Stomach smooth muscle (tissue), 2 donors: Measurements from ENCODE around the gene LANCL3.

ENCODE experiments used
- H3K27ac ChIP-seq: one replicate; pipeline ENCODE4 v1.7.0; 2013; ENCODE audit warnings: mild to moderate bottlenecking, low read length, inconsistent platforms
- H3K27me3 ChIP-seq, 2 donors: one replicate each; pipeline ENCODE4 v1.7.0; 2013; ENCODE audit warnings: low read length in 2 of 2; ENCODE audit not compliant: insufficient read depth in 2 of 2, control insufficient read depth in 1 of 2
- H3K36me3 ChIP-seq, 2 donors: one replicate each; pipeline ENCODE4 v1.7.0; 2013; ENCODE audit warnings: low read length in 2 of 2; ENCODE audit not compliant: control insufficient read depth in 2 of 2, insufficient read depth in 2 of 2
- H3K4me1 ChIP-seq: one replicate; pipeline ENCODE4 v1.7.0; 2013; ENCODE audit warnings: low read length; ENCODE audit not compliant: control insufficient read depth, insufficient read depth
- H3K4me3 ChIP-seq, 2 donors: one replicate each; pipeline ENCODE4 v1.7.0; 2013; ENCODE audit warnings: low read length in 2 of 2
- H3K9ac ChIP-seq, 2 donors: one replicate each; pipeline ENCODE4 v1.7.0; 2013; ENCODE audit warnings: low read length in 2 of 2, mild to moderate bottlenecking in 1 of 2
- H3K9me3 ChIP-seq, 2 donors: one replicate each; pipeline ENCODE4 v1.7.0; 2013; ENCODE audit warnings: low read length in 2 of 2; ENCODE audit not compliant: control insufficient read depth in 2 of 2
- donor health status: healthy.
- donor health status: Pancreatic carcinoma.

The LANCL3 gene

DNA sequence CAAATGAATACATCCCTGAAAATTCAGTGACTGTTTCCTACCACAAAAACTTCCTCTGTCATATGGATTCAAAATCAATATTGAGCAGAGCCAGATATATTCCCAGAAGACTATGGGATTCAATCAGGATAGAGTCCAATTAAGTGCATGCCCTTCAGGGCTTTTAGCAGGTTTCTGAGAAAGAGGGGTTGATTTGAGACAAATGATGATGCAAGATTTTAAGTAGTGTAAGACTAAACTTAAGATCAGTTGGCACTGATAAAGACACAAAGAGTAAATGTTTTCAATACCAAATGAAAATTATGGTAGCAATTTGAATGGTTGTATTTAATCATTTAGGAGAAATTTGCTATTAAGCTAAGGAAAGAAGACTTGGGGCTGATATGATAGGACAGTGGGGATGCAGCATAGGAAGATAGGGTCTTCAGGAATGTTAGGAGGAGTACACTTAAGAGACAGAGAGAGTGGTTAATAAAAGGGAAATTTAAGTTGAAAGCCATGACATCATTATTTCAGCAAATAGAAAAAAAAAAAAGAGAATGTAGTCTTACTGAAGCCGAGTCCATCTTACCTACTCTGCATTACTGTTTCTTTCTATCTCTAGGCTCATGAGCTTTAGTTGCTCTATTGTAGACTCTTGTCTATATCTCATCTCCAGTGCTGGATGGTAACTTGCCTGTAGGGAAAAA, 82.1 kb downstream of the LANCL3 start:
- Histone ChIP-seq H3K36me3 (no peaks in the 10 kb centered on the region), H3K4me3 (no peak overlapping the region), H3K9ac (no peak overlapping the region), H3K9me3 (no peaks in the 10 kb centered on the region), H3K27me3 (peaks cover 0 to 2% of the 10 kb centered on the region in 2 donors), H3K4me1 (no peaks in the 10 kb centered on the region), H3K27ac (no peak overlapping the region)

GRCh38 chrX:37658343-37659030, 87.0 kb downstream of the LANCL3 start:
- Histone ChIP-seq H3K9ac (no peak overlapping the region), H3K9me3 (no peaks in the 10 kb centered on the region), H3K36me3 (no peaks in the 10 kb centered on the region), H3K4me1 (no peaks in the 10 kb centered on the region), H3K27me3 (no peaks in the 10 kb centered on the region), H3K4me3 (no peak overlapping the region), H3K27ac (no peak overlapping the region)

DNA sequence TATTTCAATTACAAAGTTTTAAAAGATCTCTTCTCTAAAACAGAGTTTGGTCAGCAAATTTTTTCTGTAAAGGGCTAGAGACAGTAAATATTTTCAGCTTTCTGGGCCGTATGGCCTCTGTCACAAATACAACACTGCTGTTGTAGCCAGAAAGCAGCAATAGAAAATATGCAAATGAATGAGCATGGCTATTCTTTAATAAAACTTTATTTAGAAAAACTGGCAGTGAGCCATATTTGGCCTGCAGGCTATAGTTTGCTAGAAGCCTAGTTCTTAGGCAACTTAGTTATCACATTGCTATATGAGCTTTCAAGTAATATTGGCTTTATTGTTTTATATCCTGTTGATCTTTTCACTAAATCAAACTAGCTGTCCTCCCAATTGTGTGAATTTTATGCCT, 87.6 kb downstream of the LANCL3 start:
- Histone ChIP-seq H3K27me3 (no peaks in the 10 kb centered on the region), H3K9me3 (no peaks in the 10 kb centered on the region), H3K4me1 (no peaks in the 10 kb centered on the region), H3K36me3 (no peaks in the 10 kb centered on the region), H3K4me3 (no peak overlapping the region), H3K27ac (no peak overlapping the region), H3K9ac (no peak overlapping the region)

DNA sequence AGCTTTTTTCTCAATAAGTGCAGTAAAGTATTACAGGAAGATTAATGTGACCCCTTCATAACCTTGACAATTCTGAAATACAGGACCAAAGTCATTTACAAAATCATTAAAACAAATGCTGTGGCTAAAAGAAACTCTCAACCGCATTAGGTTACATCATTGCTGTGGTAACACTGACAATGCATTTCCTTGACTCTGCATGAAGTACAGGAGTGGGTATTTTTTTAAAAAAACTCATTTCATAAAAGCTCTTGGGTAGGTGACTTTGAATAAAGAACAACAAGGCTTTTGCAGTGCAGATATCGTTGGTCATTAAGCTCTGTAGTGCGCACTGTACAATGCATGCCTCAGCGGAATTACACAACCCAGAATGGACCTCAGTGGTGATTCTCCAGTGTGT, 90.7 kb downstream of the LANCL3 start:
- H3K4me1 ChIP-seq, result no peaks in the 10 kb centered on the region
- H3K9ac ChIP-seq, result no peak overlapping the region
- no peak overlapping the region for H3K4me3 ChIP-seq
- no peaks in the 10 kb centered on the region for H3K27me3 ChIP-seq
- no peaks in the 10 kb centered on the region for H3K9me3 ChIP-seq
- no peaks in the 10 kb centered on the region for H3K36me3 ChIP-seq
- no peak overlapping the region for H3K27ac ChIP-seq

- no peaks in the 10 kb centered on the region for H3K36me3 ChIP-seq
- H3K9me3 ChIP-seq, result no peaks in the 10 kb centered on the region
- no peak overlapping the region for H3K9ac ChIP-seq
- H3K4me3 ChIP-seq, result no peak overlapping the region
- no peaks in the 10 kb centered on the region for H3K4me1 ChIP-seq
- no peaks in the 10 kb centered on the region for H3K27me3 ChIP-seq
- no peak overlapping the region for H3K27ac ChIP-seq
Measured at GRCh38 chrX:37666516-37666915, 95.1 kb downstream of the LANCL3 start.

DNA sequence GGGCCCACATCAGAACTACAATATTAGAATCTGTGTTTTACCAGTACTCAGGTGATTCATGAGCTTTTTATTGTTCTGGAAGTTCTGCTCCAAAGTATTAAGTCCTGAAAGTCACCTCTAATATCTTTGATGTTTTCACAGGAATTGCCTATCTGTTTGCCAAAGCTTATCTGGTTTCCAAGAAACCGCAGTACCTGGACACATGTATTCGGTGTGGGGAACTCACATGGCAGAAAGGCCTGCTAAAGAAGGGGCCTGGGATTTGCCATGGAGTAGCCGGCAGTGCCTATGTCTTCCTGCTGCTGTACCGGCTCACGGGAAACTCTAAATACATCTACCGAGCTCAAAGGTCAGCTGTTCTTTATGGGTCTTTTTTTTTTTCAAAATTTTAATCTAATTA, 95.7 kb downstream of the LANCL3 start:
- no peaks in the 10 kb centered on the region for H3K9me3 ChIP-seq
- H3K27me3 ChIP-seq, result no peaks in the 10 kb centered on the region
- H3K27ac ChIP-seq, result no peak overlapping the region
- no peak overlapping the region for H3K9ac ChIP-seq
- no peaks in the 10 kb centered on the region for H3K36me3 ChIP-seq
- no peaks in the 10 kb centered on the region for H3K4me1 ChIP-seq
- no peak overlapping the region for H3K4me3 ChIP-seq

GRCh38 chrX:37672563-37672962, 101.1 kb downstream of the LANCL3 start:
- no peaks in the 10 kb centered on the region for H3K9me3 ChIP-seq
- H3K9ac ChIP-seq, result no peak overlapping the region
- H3K27me3 ChIP-seq, result no peaks in the 10 kb centered on the region
- H3K36me3 ChIP-seq, result no peaks in the 10 kb centered on the region
- no peak overlapping the region for H3K4me3 ChIP-seq
- H3K27ac ChIP-seq, result no peak overlapping the region
- no peaks in the 10 kb centered on the region for H3K4me1 ChIP-seq

DNA sequence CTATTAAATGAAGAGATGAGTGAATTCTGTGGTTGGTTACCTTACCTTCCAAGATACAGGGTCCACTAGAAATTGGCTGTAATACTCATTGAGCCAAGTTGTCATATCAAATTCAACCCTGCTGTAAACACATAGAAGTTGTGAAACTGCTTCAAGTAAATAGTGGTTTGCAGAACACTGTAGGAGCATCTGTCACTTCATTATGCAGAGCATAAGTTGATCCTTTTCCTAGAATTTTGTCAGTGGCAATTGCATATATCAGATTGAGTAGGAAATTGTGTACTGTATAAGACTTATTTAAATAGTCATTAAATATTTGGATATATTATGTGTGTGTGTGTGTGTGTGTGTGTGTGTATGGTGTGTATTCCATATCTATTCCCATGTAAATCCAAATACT, 105.3 kb downstream of the LANCL3 start:
- no peaks in the 10 kb centered on the region for H3K27me3 ChIP-seq
- H3K9me3 ChIP-seq, result no peaks in the 10 kb centered on the region
- H3K4me1 ChIP-seq, result no peaks in the 10 kb centered on the region
- no peak overlapping the region for H3K9ac ChIP-seq
- no peaks in the 10 kb centered on the region for H3K36me3 ChIP-seq
- H3K4me3 ChIP-seq, result no peak overlapping the region
- H3K27ac ChIP-seq, result no peak overlapping the region

DNA sequence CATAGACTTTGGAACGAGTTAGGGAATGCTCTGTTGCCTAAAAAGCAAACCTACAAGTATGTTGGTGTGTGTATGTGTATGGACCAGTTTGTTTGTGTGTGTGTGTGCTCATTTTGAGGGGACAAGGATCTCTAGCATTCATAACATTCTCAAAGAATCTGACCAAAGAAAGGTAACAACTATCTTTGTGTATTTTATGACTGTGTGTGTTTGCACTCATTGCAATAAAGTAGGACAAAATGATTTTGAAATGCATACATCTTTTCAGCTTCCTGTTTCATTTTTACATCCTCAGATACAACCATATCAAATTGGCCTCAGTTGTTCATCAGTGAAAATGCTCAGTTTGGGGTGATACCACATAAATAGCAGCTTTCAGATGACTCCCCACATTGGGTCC, 105.8 kb downstream of the LANCL3 start:
- H3K4me1 ChIP-seq, result no peaks in the 10 kb centered on the region
- no peak overlapping the region for H3K27ac ChIP-seq
- no peak overlapping the region for H3K9ac ChIP-seq
- H3K27me3 ChIP-seq, result no peaks in the 10 kb centered on the region
- no peaks in the 10 kb centered on the region for H3K36me3 ChIP-seq
- no peaks in the 10 kb centered on the region for H3K9me3 ChIP-seq
- peak overlapping the region in 1 of 2 donors; percentile 12 for H3K4me3 ChIP-seq

DNA sequence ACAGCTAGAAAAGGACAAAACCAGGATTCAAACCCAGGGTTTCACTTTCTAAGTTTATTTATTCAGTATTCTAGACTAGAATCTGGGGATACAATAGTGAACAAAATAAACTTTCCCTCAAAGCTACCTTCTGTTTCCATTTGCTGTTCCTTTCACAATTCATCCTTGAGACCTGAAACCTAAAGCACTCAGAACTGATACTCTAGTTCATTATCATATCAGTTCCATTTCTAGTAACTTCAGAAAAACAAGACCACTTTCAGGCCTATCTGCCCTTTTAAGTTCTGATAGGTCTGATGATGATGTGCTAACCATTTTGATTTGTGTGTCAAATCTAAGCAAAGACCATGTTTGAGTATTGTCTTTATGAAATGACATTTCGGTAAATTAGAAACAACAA, 106.3 kb downstream of the LANCL3 start:
- H3K9me3 ChIP-seq, result no peaks in the 10 kb centered on the region
- no peak overlapping the region for H3K27ac ChIP-seq
- H3K4me3 ChIP-seq, result peak overlapping the region in 1 of 2 donors; percentile 12
- H3K4me1 ChIP-seq, result no peaks in the 10 kb centered on the region
- H3K9ac ChIP-seq, result no peak overlapping the region
- H3K36me3 ChIP-seq, result no peaks in the 10 kb centered on the region
- no peaks in the 10 kb centered on the region for H3K27me3 ChIP-seq

DNA sequence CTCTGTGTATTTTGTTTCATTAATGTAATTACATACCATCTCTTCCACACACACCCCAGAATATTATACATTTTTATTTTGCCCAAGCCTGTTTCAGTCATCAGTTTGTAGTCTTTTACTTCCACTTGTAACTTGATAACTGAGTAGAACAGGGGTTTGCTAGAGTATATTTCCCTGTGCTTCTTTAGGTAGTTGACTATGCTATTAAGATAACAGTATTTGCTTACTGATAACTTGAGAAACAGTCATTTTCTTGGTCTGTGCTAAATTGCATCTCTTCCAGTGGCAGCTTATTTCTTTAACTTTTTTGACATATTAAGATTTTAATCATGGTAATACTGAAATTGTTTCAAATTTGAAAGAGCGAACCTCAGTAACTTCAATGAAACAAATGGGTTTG, 107.1 kb downstream of the LANCL3 start:
- Histone ChIP-seq H3K9me3 (no peaks in the 10 kb centered on the region), H3K27me3 (no peaks in the 10 kb centered on the region), H3K9ac (no peak overlapping the region), H3K36me3 (no peaks in the 10 kb centered on the region), H3K4me3 (no peak overlapping the region), H3K4me1 (no peaks in the 10 kb centered on the region), H3K27ac (no peak overlapping the region)
